WTC11 (cell line): Measurements from ENCODE around the gene STK10.
"Not testable (repeated sequence)": the region's sequence is repeated elsewhere in the genome, so short reads cannot be mapped to it uniquely, and the experiment has no call there.

Experiments used
- CTCF ChIP-seq: fragments of 200-600 bp; IDR thresholded peaks from 2 replicates; pipeline ENCODE4 v1.8.0; 2022; ENCODE audit warnings: antibody characterized with exemption
- SP1 ChIP-seq: sonication (generic); formaldehyde crosslinking; conservative IDR thresholded peaks from 2 replicates; pipeline ENCODE4 v1.8.1; 2022; ENCODE audit warnings: missing genetic modification reagents

GRCh38 chr5:172020110-172020786, 167.8 kb downstream of the STK10 start:
- TF ChIP-seq CTCF; SP1 (CRISPR knock-in tag): not testable (repeated sequence)
